ENCODE results near the gene RLF. TPM values are rescaled to one million over a fixed set of nuclear protein-coding genes. Genes with fewer than 3 reads are reported as not detected.

The RLF gene
- total and polyA plus RNA-seq, 4 donors = 1.7 to 13.4 (median 6.3) TPM

DNA sequence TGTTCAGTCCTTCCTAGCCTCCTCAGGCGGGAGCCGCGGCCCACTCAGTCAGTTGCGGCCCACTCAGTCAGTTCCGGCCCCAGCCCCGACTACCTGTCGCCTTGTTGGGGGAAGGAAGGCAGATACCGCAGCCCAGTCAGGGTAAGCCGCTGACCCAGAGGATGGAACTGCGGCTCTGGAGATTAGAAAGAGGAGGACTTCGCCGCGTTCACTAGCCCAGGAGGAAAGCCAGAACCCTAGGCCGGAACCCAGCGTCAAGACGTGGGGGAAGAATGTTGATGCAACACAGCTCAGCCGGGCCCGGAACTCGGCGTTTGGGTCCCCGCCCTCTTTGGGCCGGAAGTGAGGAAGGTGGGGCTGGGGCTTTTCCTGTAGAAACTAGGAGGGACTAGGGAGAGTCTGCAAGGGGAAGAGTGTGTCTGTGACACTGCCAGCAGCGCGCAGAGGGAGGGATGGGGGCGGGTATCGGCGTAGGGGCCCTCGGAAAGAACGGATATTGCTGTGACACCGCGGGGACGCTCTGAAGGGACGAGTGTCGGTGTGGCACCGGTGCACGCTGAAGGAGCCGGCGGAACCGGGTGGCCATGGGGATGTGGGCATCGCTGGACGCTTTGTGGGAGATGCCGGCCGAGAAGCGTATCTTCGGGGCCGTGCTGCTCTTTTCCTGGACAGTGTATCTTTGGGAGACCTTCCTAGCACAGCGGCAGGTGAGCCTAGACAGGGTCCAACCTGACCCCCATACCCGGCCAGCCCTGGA, 96.7 kb downstream of the RLF start, which contains the start of gene ZMPSTE24:
Gene ZMPSTE24 (plus strand): TSS at position 549 of the 757 bp plus-strand sequence. CDS start 36 bp downstream, at position 585.
- WGBS = under 1% methylated on average over 48 of the region's 48 CpGs
- Histone ChIP-seq H3K27me3 (ENCODE audit: control insufficient read depth in 4 of 4, insufficient read depth in 4 of 4, low read length in 3 of 4) (no peaks in the 10 kb centered on the region), H3K4me1 (ENCODE audit: control insufficient read depth in 4 of 4, insufficient read depth in 4 of 4, low read length in 3 of 4) (peaks cover 2 to 13% (median 7%) of the 10 kb centered on the region in 4 donors)

More for the DNA sequence above, 96.7 kb downstream of the RLF start, which contains the start of gene ZMPSTE24:
- Histone ChIP-seq H3K36me3 (ENCODE audit: control insufficient read depth in 4 of 4, insufficient read depth in 3 of 4, low read depth in 1 of 4, low read length in 3 of 4) (peaks cover 3 to 20% (median 14%) of the 10 kb centered on the region in 4 donors), H3K9ac (ENCODE audit: low read depth in 1 of 2, low read length in 2 of 2) (peak within 1 kb of the TSS; percentile 96 to 97), H3K9me3 (ENCODE audit: control insufficient read depth in 4 of 4, low read length in 3 of 4) (no peaks in the 10 kb centered on the region), H3K4me3 (ENCODE audit: low read depth in 1 of 3, low read length in 3 of 3) (peak within 1 kb of the TSS; percentile 71 to 100 (median 96)), H3K27ac (ENCODE audit: low read depth in 1 of 2, low read length in 2 of 2) (peak within 1 kb of the TSS; percentile 84 to 94)
- peak; percentile 94 for DNase-seq (ENCODE audit: low spot score)
- TF ChIP-seq JUND (IDR thresholded peaks at IDR 0.05) (peak in 1 of 2 donors; percentile 41), SP1 (IDR thresholded peaks at IDR 0.05) (peak; percentile 85), NR2F2 (IDR thresholded peaks at IDR 0.05) (peak; percentile 68), GABPA (IDR thresholded peaks at IDR 0.05 in 1 of 2, conservative IDR thresholded peaks at IDR 0.05 in 1 of 2) (peak; percentile 99 to 100), RAD21 (IDR thresholded peaks at IDR 0.05) (peak in 1 of 2 donors; percentile 55), YY1 (IDR thresholded peaks at IDR 0.05) (peak; percentile 91), FOXA2 (IDR thresholded peaks at IDR 0.05) (peak; percentile 4), EGR1 (IDR thresholded peaks at IDR 0.05; ENCODE audit: low read depth in 2 of 2) (peak; percentile 61 to 62), HNF4G (IDR thresholded peaks at IDR 0.05) (no peak), HNF4A (conservative IDR thresholded peaks at IDR 0.05) (peak; percentile 26 to 34), FOXA1 (IDR thresholded peaks at IDR 0.05) (peak; percentile 59), RXRA (IDR thresholded peaks at IDR 0.05) (peak; percentile 57 to 70), TAF1 (conservative IDR thresholded peaks at IDR 0.05) (peak; percentile 59)
- TF ChIP-seq, protein P1, sequence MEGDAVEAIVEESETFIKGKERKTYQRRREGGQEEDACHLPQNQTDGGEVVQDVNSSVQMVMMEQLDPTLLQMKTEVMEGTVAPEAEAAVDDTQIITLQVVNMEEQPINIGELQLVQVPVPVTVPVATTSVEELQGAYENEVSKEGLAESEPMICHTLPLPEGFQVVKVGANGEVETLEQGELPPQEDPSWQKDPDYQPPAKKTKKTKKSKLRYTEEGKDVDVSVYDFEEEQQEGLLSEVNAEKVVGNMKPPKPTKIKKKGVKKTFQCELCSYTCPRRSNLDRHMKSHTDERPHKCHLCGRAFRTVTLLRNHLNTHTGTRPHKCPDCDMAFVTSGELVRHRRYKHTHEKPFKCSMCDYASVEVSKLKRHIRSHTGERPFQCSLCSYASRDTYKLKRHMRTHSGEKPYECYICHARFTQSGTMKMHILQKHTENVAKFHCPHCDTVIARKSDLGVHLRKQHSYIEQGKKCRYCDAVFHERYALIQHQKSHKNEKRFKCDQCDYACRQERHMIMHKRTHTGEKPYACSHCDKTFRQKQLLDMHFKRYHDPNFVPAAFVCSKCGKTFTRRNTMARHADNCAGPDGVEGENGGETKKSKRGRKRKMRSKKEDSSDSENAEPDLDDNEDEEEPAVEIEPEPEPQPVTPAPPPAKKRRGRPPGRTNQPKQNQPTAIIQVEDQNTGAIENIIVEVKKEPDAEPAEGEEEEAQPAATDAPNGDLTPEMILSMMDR (IDR thresholded peaks at IDR 0.05; ENCODE audit: low read depth, low read length, missing input control) = no peak
- TF ChIP-seq, protein P2, sequence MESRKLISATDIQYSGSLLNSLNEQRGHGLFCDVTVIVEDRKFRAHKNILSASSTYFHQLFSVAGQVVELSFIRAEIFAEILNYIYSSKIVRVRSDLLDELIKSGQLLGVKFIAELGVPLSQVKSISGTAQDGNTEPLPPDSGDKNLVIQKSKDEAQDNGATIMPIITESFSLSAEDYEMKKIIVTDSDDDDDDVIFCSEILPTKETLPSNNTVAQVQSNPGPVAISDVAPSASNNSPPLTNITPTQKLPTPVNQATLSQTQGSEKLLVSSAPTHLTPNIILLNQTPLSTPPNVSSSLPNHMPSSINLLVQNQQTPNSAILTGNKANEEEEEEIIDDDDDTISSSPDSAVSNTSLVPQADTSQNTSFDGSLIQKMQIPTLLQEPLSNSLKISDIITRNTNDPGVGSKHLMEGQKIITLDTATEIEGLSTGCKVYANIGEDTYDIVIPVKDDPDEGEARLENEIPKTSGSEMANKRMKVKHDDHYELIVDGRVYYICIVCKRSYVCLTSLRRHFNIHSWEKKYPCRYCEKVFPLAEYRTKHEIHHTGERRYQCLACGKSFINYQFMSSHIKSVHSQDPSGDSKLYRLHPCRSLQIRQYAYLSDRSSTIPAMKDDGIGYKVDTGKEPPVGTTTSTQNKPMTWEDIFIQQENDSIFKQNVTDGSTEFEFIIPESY (IDR thresholded peaks at IDR 0.05) = peak; percentile 88
- TF ChIP-seq, protein P3, sequence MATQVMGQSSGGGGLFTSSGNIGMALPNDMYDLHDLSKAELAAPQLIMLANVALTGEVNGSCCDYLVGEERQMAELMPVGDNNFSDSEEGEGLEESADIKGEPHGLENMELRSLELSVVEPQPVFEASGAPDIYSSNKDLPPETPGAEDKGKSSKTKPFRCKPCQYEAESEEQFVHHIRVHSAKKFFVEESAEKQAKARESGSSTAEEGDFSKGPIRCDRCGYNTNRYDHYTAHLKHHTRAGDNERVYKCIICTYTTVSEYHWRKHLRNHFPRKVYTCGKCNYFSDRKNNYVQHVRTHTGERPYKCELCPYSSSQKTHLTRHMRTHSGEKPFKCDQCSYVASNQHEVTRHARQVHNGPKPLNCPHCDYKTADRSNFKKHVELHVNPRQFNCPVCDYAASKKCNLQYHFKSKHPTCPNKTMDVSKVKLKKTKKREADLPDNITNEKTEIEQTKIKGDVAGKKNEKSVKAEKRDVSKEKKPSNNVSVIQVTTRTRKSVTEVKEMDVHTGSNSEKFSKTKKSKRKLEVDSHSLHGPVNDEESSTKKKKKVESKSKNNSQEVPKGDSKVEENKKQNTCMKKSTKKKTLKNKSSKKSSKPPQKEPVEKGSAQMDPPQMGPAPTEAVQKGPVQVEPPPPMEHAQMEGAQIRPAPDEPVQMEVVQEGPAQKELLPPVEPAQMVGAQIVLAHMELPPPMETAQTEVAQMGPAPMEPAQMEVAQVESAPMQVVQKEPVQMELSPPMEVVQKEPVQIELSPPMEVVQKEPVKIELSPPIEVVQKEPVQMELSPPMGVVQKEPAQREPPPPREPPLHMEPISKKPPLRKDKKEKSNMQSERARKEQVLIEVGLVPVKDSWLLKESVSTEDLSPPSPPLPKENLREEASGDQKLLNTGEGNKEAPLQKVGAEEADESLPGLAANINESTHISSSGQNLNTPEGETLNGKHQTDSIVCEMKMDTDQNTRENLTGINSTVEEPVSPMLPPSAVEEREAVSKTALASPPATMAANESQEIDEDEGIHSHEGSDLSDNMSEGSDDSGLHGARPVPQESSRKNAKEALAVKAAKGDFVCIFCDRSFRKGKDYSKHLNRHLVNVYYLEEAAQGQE (IDR thresholded peaks at IDR 0.05) = peak; percentile 67
- TF ChIP-seq, protein P4, sequence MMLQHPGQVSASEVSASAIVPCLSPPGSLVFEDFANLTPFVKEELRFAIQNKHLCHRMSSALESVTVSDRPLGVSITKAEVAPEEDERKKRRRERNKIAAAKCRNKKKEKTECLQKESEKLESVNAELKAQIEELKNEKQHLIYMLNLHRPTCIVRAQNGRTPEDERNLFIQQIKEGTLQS (IDR thresholded peaks at IDR 0.05) = peak; percentile 54
- TF ChIP-seq, protein P5, sequence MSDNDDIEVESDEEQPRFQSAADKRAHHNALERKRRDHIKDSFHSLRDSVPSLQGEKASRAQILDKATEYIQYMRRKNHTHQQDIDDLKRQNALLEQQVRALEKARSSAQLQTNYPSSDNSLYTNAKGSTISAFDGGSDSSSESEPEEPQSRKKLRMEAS (IDR thresholded peaks at IDR 0.05) = peak; percentile 90

Measured in liver (tissue), 9 donors.